T1000 (cell line): ENCODE results near the gene CD1C.
"Not testable (repeated sequence)": the region's sequence is repeated elsewhere in the genome, so short reads cannot be mapped to it uniquely, and the experiment has no call there.

Experiments used
- DNase-seq: peaks from one replicate; lab custom pipeline; 2025; ENCODE audit warnings: mixed read lengths; lab: John Stamatoyannopoulos, UW

CD1C gene

DNA sequence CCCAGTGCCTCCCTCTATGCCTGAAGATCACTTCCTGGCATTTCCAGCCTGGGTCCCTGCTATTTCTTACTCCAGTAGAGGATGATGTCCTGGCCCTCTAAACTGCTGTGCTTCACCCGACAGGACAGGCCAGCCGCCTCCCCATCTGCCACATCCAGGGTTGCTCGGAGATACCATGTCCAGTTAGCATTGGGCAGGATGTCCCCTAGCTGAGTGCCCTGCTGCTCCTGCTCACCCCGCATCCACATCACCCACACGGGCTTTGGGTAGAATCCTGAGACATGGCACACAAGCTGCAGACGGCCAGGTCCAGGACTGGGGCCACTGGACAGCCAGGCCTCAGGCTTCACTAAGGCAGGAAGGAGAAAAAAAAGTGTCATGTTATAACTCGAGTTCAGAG is 39.6 kb downstream of the CD1C start:
- DNase-seq: no peak

DNA sequence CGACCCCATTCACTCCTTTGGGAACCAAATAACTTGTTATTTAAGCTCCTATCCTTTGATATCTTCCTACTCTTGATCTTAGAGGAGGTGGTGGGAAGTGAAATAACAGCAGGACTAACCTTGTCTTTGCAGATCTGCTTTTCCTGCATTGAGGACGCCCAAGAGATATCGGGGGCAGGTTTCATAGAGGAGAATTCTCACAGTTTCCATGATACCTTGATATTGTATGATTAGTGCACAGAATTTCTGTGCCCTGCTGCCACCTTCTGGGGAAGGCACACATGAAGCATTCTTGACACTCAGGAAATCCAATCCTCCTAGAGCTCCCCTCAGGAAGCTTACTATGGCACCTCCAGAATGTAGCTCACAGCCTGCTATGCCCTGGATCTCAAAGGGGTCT is 40.0 kb downstream of the CD1C start:
- no peak for DNase-seq

DNA sequence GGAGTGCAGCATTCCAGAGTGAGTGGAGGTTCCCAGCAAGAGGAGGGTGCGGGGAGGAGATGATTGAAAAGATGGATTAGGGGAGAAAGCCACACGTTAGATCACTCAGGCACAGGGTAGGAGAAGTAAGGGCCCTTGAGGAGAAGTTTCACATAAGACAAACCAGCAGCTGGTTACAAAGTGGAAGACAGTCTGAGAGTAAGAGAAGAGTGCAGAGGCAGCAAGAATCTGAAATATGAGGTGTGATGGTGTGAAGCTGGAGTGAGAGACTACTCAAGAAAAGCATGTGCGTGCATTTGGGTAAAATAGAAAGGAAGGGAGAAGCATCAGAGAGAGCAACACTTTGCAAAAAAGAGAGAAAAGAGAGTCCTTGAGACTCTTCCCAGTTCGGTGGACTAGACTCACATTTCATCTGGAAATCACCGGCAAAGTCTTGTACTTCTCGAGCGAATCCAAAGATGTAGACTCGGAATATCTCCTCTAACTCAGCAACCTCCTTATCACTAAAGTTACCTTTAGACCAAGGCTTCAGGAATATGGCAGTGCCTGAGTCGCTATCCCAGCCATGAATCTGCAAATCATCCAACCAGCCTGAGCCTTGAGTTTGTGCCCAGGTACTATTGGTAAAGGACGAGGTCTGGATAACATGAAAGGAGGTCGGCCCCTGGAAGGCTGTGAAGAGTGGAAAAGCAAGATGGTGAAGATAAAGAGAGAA is 40.8 kb downstream of the CD1C start:
- DNase-seq: no peak

DNA sequence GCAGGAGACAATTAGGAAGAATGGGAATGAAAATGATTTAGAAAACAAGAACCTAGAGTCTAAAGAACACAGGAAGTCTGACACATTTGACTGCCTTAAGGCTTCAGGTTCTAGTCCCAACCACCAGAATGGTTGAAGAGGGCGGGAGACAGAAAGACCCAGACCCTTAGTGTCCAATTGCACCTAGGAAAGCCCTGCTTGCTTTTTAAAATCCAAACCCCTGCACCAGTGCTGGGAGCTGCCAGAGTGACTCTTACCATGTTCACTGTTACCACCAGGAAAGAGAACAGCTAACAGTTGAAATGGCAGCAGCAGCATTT is 41.3 kb downstream of the CD1C start:
- DNase-seq: no peak

DNA sequence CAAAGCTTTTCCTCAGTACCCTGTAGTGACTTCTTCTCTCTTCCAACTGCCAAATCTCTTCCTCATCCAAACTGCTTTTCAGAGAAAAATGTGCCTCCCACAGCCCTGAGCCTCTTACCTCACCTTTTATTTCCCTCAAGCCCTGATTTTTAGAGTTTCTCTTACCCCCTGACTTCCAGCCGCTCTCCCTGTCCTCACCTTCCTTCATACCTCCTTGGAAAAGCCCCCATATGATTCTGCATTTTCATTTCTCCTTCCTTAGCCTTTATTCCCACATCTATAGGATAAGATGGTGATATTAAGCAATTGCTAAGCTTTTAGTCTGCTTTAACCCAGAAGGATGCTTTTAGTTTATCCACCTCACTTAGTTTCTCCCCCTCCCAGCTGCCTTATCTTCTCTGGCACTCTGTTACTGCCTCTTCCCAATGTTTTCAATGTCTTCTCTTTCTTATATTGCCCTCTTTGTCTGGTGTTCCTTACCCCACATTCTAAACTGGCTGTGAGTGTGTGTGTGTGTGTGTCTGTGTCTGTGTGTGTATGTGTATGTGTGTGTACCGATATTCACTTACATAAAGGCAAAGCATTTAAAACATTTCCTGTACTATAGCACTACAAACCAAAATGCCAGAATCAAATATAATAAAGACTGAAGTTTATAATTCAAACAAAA is 41.9 kb downstream of the CD1C start, which contains the start of gene CD1B:
TSS of gene CD1B (minus strand) at position 51 of the 670 bp plus-strand sequence. CDS start 108 bp downstream, outside the sequence.
- no peak for DNase-seq

DNA sequence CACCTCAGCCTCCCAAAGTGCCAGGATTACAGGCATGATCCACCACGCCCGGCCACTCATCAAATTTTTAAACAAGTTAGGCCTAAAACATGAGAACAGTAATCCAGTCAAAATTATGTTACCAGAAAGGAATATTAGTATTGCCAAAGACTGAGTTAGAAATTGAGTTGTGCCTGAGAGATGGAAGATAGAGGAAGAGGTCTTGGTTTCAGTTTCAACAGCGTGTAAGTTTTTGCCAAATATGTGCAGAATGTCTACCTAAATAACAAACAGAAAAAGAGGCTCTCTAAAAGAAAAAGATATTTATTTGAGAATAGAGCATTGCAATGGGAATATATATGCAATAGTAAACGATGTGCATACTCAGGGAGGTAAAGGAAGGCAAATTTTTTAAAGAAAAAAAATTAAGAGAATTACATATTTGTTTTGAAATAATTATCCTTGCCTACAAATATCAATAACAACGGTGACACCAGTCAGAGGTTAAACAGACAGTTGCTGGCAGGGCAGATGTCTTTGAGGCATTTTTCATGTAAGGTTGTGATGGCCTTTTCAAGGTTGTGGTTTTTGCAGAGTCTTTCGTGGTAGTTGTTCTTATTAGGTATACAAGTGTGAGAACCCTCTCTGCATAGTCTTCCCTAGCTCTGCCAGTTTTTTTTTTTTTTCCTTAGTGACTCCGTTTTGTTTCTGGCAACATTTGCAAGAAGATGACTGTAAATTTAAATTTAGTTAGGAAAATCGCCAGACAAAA is 43.9 kb downstream of the CD1C start:
- DNase-seq: no peak

DNA sequence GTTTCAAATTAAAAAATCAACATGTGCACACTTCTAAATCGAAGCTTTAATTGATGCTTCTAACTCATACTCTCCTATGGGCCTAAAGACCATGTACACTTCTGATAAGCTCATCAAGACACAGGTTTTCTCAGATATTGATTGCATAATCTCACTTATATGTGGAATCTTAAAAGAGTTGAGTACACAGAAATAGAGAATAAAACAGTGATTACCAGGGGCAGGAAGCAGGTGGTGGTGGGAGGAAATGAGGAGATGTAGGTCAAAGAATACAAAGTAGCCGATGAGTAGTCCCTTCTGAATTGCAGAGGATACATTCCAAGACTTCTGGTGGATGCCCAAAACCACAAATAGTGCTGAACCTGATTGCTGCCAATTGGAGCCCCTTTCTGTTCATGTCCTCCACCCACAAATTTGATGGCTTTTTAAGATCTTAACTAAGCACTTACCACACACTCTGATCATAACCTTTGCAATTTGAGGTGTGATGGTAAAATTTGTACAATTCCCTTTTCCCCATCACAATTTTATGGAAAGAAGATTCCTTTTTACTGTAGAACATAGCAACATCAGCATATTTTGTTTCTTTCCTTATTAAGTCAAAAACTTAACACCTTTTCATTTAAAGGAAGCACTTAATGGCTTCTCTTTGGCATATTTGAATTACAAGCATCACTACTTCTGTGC is 44.9 kb downstream of the CD1C start:
- DNase-seq: no peak

DNA sequence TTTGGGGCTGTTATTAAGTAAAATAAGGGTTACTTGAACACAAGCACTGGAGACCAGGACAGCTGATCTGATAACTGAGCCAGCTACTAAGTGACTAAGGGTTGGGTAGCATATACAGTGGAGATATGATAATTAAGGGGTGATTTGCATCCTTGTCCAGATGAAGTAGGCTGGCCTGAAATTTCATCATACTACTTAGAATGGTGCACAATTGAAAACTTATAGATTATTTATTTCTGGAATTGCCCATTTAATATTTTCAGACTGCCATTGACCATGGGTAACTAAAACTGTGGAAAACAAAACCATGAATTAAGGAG is 45.5 kb downstream of the CD1C start:
- DNase-seq: no peak

DNA sequence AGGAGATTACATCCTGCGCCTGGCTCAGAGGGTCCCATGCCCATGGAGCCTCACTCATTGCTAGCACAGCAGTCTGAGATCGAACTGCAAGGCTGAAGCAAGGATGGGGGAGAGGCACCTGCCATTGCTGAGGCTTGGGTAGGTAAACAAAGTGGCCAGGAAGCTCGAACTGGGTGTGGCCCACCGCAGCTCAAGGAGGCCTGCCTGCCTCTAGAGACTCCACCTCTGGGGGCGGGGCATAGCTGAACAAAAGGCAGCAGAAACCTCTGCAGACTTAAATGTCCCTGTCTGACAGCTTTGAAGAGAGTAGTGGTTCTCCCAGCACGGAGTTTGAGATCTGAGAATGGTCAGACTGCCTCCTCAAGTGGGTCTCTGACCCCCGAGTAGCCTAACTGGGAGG is 46.7 kb downstream of the CD1C start:
- DNase-seq: not testable (repeated sequence)
